ENCODE measurements around the gene FREM1. TPM values are rescaled to one million over a fixed set of nuclear protein-coding genes. Genes with fewer than 3 reads are reported as not detected.

Gene FREM1
- total and polyA plus RNA-seq, 12 donors: 2.8 to 24.1 (median 7.1) TPM

DNA sequence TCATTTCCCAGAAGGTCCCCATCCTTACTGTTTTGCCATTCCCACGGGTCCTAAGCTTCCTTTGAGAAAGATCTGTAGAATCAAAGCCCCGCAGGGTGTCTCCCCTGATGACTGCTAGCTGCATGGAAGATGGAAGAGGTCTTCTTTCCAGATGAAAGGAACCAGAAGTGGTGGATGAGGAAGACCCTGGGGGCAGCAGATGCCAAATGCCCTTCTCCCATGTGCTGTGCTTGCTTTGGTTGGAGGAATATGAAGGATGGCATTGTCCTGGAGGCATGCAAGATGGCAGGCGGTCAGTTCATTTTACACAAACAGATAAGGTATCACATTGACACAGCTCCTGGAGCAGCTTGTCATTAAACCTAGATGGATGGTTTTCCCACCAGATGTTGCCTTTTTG lies 161.9 kb downstream of the FREM1 start:
- no peaks in the 10 kb centered on the region for H3K36me3 ChIP-seq (replicated peaks in 1 of 2)
- TF ChIP-seq, protein P1, sequence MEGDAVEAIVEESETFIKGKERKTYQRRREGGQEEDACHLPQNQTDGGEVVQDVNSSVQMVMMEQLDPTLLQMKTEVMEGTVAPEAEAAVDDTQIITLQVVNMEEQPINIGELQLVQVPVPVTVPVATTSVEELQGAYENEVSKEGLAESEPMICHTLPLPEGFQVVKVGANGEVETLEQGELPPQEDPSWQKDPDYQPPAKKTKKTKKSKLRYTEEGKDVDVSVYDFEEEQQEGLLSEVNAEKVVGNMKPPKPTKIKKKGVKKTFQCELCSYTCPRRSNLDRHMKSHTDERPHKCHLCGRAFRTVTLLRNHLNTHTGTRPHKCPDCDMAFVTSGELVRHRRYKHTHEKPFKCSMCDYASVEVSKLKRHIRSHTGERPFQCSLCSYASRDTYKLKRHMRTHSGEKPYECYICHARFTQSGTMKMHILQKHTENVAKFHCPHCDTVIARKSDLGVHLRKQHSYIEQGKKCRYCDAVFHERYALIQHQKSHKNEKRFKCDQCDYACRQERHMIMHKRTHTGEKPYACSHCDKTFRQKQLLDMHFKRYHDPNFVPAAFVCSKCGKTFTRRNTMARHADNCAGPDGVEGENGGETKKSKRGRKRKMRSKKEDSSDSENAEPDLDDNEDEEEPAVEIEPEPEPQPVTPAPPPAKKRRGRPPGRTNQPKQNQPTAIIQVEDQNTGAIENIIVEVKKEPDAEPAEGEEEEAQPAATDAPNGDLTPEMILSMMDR (IDR thresholded peaks at IDR 0.05): no peak
- no peak for TF ChIP-seq POLR2A (IDR thresholded peaks at IDR 0.05)
- no peak for DNase-seq
- intact Hi-C loops (cut with DNase I): no loop called here
- H3K27ac ChIP-seq: no peak overlapping the region
- 67 to 90% (median 82%) methylated on average over 3 of the region's 3 CpGs for WGBS, 4 donors
- H3K9me3 ChIP-seq (replicated peaks in 1 of 3): no peaks in the 10 kb centered on the region
- H3K4me1 ChIP-seq (replicated peaks in 1 of 2): peaks cover 0 to 5% of the 10 kb centered on the region in 2 donors
- no peak overlapping the region for H3K4me3 ChIP-seq
- no peaks in the 10 kb centered on the region for H3K27me3 ChIP-seq

GRCh38 chr9:14747111-14747510 lies 163.1 kb downstream of the FREM1 start:
- Histone ChIP-seq H3K27me3 (no peaks in the 10 kb centered on the region), H3K4me3 (no peak overlapping the region), H3K36me3 (replicated peaks in 1 of 2) (no peaks in the 10 kb centered on the region), H3K9me3 (replicated peaks in 1 of 3) (no peaks in the 10 kb centered on the region), H3K4me1 (replicated peaks in 1 of 2) (peaks cover 0 to 4% of the 10 kb centered on the region in 2 donors), H3K27ac (no peak overlapping the region)
- intact Hi-C loops (cut with DNase I): no loop called here
- TF ChIP-seq POLR2A (IDR thresholded peaks at IDR 0.05): no peak
- TF ChIP-seq, protein P1 (IDR thresholded peaks at IDR 0.05): no peak
- no peak for DNase-seq

GRCh38 chr9:14746626-14747025 lies 163.6 kb downstream of the FREM1 start:
- H3K4me3 ChIP-seq: no peak overlapping the region
- TF ChIP-seq, protein P1 (IDR thresholded peaks at IDR 0.05): no peak
- TF ChIP-seq POLR2A (IDR thresholded peaks at IDR 0.05): no peak
- no peaks in the 10 kb centered on the region for H3K9me3 ChIP-seq (replicated peaks in 1 of 3)
- DNase-seq: no peak
- no peaks in the 10 kb centered on the region for H3K27me3 ChIP-seq
- no peak overlapping the region for H3K27ac ChIP-seq
- no peaks in the 10 kb centered on the region for H3K4me1 ChIP-seq (replicated peaks in 1 of 2)
- H3K36me3 ChIP-seq (replicated peaks in 1 of 2): no peaks in the 10 kb centered on the region
- WGBS, 4 donors: 80 to 90% (median 87%) methylated on average over 3 of the region's 3 CpGs
- intact Hi-C loops (cut with DNase I): no loop called here

GRCh38 chr9:14744768-14745167 lies 165.5 kb downstream of the FREM1 start:
- no peak overlapping the region for H3K27ac ChIP-seq
- DNase-seq: no peak
- no peak for TF ChIP-seq POLR2A (IDR thresholded peaks at IDR 0.05)
- TF ChIP-seq, protein P1 (IDR thresholded peaks at IDR 0.05): no peak
- H3K4me3 ChIP-seq: no peak overlapping the region
- no peaks in the 10 kb centered on the region for H3K27me3 ChIP-seq
- H3K9me3 ChIP-seq (replicated peaks in 1 of 3): no peaks in the 10 kb centered on the region
- no peaks in the 10 kb centered on the region for H3K4me1 ChIP-seq (replicated peaks in 1 of 2)
- WGBS, 4 donors: 92 to 98% (median 96%) methylated on average over 1 of the region's 1 CpG
- intact Hi-C loops (cut with DNase I): no loop called here
- no peaks in the 10 kb centered on the region for H3K36me3 ChIP-seq (replicated peaks in 1 of 2)

Measured in adrenal gland (tissue), 12 donors.